ENCODE data around the gene KRTAP9-6.
"Not testable (repeated sequence)": the region's sequence is repeated elsewhere in the genome, so short reads cannot be mapped to it uniquely, and the experiment has no call there.

Gene KRTAP9-6

GRCh38 chr17:41226598-41227095 lies 38.5 kb upstream of the KRTAP9-6 start, which contains the start of gene KRTAP9-2:
Gene KRTAP9-2 (plus strand): TSS chr17:41226648. CDS start chr17:41226655, 7 bp downstream.
- no CpG with 5 or more reads among the region's 4 CpGs for WGBS, 2 donors (ENCODE audit: extremely low coverage in 2 of 2, insufficient read length in 2 of 2, insufficient replicate concordance in 1 of 2)
- H2BK120ac ChIP-seq (ENCODE audit: low read depth, low read length); H2BK5ac ChIP-seq (ENCODE audit: low read length); DNase-seq (ENCODE audit: low spot score); H3K23ac ChIP-seq (ENCODE audit: low read depth, low read length, poor library complexity); H3K18ac ChIP-seq (ENCODE audit: low read length); H3K9me3 ChIP-seq (replicated peaks in 1 of 2; ENCODE audit: control insufficient read depth in 2 of 2, insufficient read depth in 1 of 2, low read depth in 1 of 2, low read length in 2 of 2); H2AFZ ChIP-seq (ENCODE audit: low read length); H3K4me3 ChIP-seq (ENCODE audit: low read length in 2 of 2); H3K27ac ChIP-seq (replicated peaks; ENCODE audit: low read length); H3K4me1 ChIP-seq (ENCODE audit: control insufficient read depth in 2 of 2, insufficient read depth in 1 of 2, low read depth in 1 of 2, low read length in 2 of 2); H2AK5ac ChIP-seq (ENCODE audit: low read depth, low read length); H3K36me3 ChIP-seq (replicated peaks in 1 of 2; ENCODE audit: control insufficient read depth in 2 of 2, insufficient read depth in 2 of 2, low read length in 2 of 2); H3K79me1 ChIP-seq (ENCODE audit: low read depth, low read length); H3K9ac ChIP-seq (ENCODE audit: low read depth, low read length, poor library complexity); H2BK12ac ChIP-seq (ENCODE audit: low read length); H3K4me2 ChIP-seq (ENCODE audit: insufficient read depth, low read length, poor library complexity, severe bottlenecking); H3K4ac ChIP-seq (ENCODE audit: low read length); H4K8ac ChIP-seq (ENCODE audit: low read depth, low read length); H4K91ac ChIP-seq (ENCODE audit: low read depth, low read length, poor library complexity); H2BK15ac ChIP-seq (ENCODE audit: low read length); H3K14ac ChIP-seq (ENCODE audit: low read length); H3K27me3 ChIP-seq (ENCODE audit: control insufficient read depth in 3 of 3, insufficient read depth in 3 of 3, low read depth in 1 of 3, low read length in 3 of 3): not testable (repeated sequence)

GRCh38 chr17:41230094-41230493 lies 35.1 kb upstream of the KRTAP9-6 start:
- no peak overlapping the region for H3K4ac ChIP-seq (ENCODE audit: low read length)
- no peak overlapping the region for H3K9ac ChIP-seq (ENCODE audit: low read depth, low read length, poor library complexity)
- H3K14ac ChIP-seq (ENCODE audit: low read length): no peak overlapping the region
- no peak overlapping the region for H2BK15ac ChIP-seq (ENCODE audit: low read length)
- no peak overlapping the region for H2AK5ac ChIP-seq (ENCODE audit: low read depth, low read length)
- no peaks in the 10 kb centered on the region for H3K36me3 ChIP-seq (replicated peaks in 1 of 2; ENCODE audit: control insufficient read depth in 2 of 2, insufficient read depth in 2 of 2, low read length in 2 of 2)
- H3K27me3 ChIP-seq (ENCODE audit: control insufficient read depth in 3 of 3, insufficient read depth in 3 of 3, low read depth in 1 of 3, low read length in 3 of 3): no peaks in the 10 kb centered on the region
- no peak overlapping the region for H2BK5ac ChIP-seq (ENCODE audit: low read length)
- H3K79me1 ChIP-seq (ENCODE audit: low read depth, low read length): no peaks in the 10 kb centered on the region
- no peak overlapping the region for H3K4me2 ChIP-seq (ENCODE audit: insufficient read depth, low read length, poor library complexity, severe bottlenecking)
- no peak overlapping the region for H2AFZ ChIP-seq (ENCODE audit: low read length)
- H3K27ac ChIP-seq (replicated peaks; ENCODE audit: low read length): no peak overlapping the region
- H4K91ac ChIP-seq (ENCODE audit: low read depth, low read length, poor library complexity): no peak overlapping the region
- H3K23ac ChIP-seq (ENCODE audit: low read depth, low read length, poor library complexity): no peak overlapping the region
- H3K4me3 ChIP-seq (ENCODE audit: low read length in 2 of 2): no peak overlapping the region
- no peak overlapping the region for H2BK12ac ChIP-seq (ENCODE audit: low read length)
- no peaks in the 10 kb centered on the region for H3K9me3 ChIP-seq (replicated peaks in 1 of 2; ENCODE audit: control insufficient read depth in 2 of 2, insufficient read depth in 1 of 2, low read depth in 1 of 2, low read length in 2 of 2)
- no peak overlapping the region for H2BK120ac ChIP-seq (ENCODE audit: low read depth, low read length)
- DNase-seq (ENCODE audit: low spot score): no peak
- H3K18ac ChIP-seq (ENCODE audit: low read length): no peak overlapping the region
- no peak overlapping the region for H4K8ac ChIP-seq (ENCODE audit: low read depth, low read length)
- no peaks in the 10 kb centered on the region for H3K4me1 ChIP-seq (ENCODE audit: control insufficient read depth in 2 of 2, insufficient read depth in 1 of 2, low read depth in 1 of 2, low read length in 2 of 2)

GRCh38 chr17:41231731-41232130 lies 33.4 kb upstream of the KRTAP9-6 start:
- Histone ChIP-seq H3K27ac (replicated peaks; ENCODE audit: low read length) (no peak overlapping the region), H3K4ac (ENCODE audit: low read length) (no peak overlapping the region), H3K14ac (ENCODE audit: low read length) (no peak overlapping the region), H2BK120ac (ENCODE audit: low read depth, low read length) (no peak overlapping the region), H2AFZ (ENCODE audit: low read length) (no peak overlapping the region), H2BK15ac (ENCODE audit: low read length) (no peak overlapping the region), H3K18ac (ENCODE audit: low read length) (no peak overlapping the region), H3K9ac (ENCODE audit: low read depth, low read length, poor library complexity) (no peak overlapping the region), H3K36me3 (replicated peaks in 1 of 2; ENCODE audit: control insufficient read depth in 2 of 2, insufficient read depth in 2 of 2, low read length in 2 of 2) (no peaks in the 10 kb centered on the region), H3K4me3 (ENCODE audit: low read length in 2 of 2) (no peak overlapping the region), H4K8ac (ENCODE audit: low read depth, low read length) (no peak overlapping the region), H2BK12ac (ENCODE audit: low read length) (no peak overlapping the region), H3K79me1 (ENCODE audit: low read depth, low read length) (no peaks in the 10 kb centered on the region), H3K9me3 (replicated peaks in 1 of 2; ENCODE audit: control insufficient read depth in 2 of 2, insufficient read depth in 1 of 2, low read depth in 1 of 2, low read length in 2 of 2) (no peaks in the 10 kb centered on the region), H3K4me2 (ENCODE audit: insufficient read depth, low read length, poor library complexity, severe bottlenecking) (no peak overlapping the region), H4K91ac (ENCODE audit: low read depth, low read length, poor library complexity) (no peak overlapping the region), H3K23ac (ENCODE audit: low read depth, low read length, poor library complexity) (no peak overlapping the region), H3K27me3 (ENCODE audit: control insufficient read depth in 3 of 3, insufficient read depth in 3 of 3, low read depth in 1 of 3, low read length in 3 of 3) (no peaks in the 10 kb centered on the region), H2AK5ac (ENCODE audit: low read depth, low read length) (no peak overlapping the region), H3K4me1 (ENCODE audit: control insufficient read depth in 2 of 2, insufficient read depth in 1 of 2, low read depth in 1 of 2, low read length in 2 of 2) (no peaks in the 10 kb centered on the region), H2BK5ac (ENCODE audit: low read length) (no peak overlapping the region)
- no peak for DNase-seq (ENCODE audit: low spot score)
- WGBS, 2 donors (ENCODE audit: extremely low coverage in 2 of 2, insufficient read length in 2 of 2, insufficient replicate concordance in 1 of 2): no CpG with 5 or more reads among the region's 6 CpGs

GRCh38 chr17:41232399-41233105 lies 32.6 kb upstream of the KRTAP9-6 start, which contains the start of gene KRTAP9-3:
Gene KRTAP9-3 (plus strand): TSS chr17:41232449. CDS start chr17:41232502, 53 bp downstream.
- not testable (repeated sequence) for H3K4me2 ChIP-seq (ENCODE audit: insufficient read depth, low read length, poor library complexity, severe bottlenecking); H3K79me1 ChIP-seq (ENCODE audit: low read depth, low read length); H2AFZ ChIP-seq (ENCODE audit: low read length); H2BK120ac ChIP-seq (ENCODE audit: low read depth, low read length); H3K4me1 ChIP-seq (ENCODE audit: control insufficient read depth in 2 of 2, insufficient read depth in 1 of 2, low read depth in 1 of 2, low read length in 2 of 2); H3K14ac ChIP-seq (ENCODE audit: low read length); H2BK12ac ChIP-seq (ENCODE audit: low read length); H3K18ac ChIP-seq (ENCODE audit: low read length); H3K27me3 ChIP-seq (ENCODE audit: control insufficient read depth in 3 of 3, insufficient read depth in 3 of 3, low read depth in 1 of 3, low read length in 3 of 3); H3K23ac ChIP-seq (ENCODE audit: low read depth, low read length, poor library complexity); H2AK5ac ChIP-seq (ENCODE audit: low read depth, low read length); H3K4me3 ChIP-seq (ENCODE audit: low read length in 2 of 2); H3K9ac ChIP-seq (ENCODE audit: low read depth, low read length, poor library complexity); H3K27ac ChIP-seq (replicated peaks; ENCODE audit: low read length); H3K9me3 ChIP-seq (replicated peaks in 1 of 2; ENCODE audit: control insufficient read depth in 2 of 2, insufficient read depth in 1 of 2, low read depth in 1 of 2, low read length in 2 of 2); H3K4ac ChIP-seq (ENCODE audit: low read length); H2BK5ac ChIP-seq (ENCODE audit: low read length); H4K8ac ChIP-seq (ENCODE audit: low read depth, low read length); H2BK15ac ChIP-seq (ENCODE audit: low read length); H4K91ac ChIP-seq (ENCODE audit: low read depth, low read length, poor library complexity); DNase-seq (ENCODE audit: low spot score); H3K36me3 ChIP-seq (replicated peaks in 1 of 2; ENCODE audit: control insufficient read depth in 2 of 2, insufficient read depth in 2 of 2, low read length in 2 of 2)
- WGBS, 2 donors (ENCODE audit: extremely low coverage in 2 of 2, insufficient read length in 2 of 2, insufficient replicate concordance in 1 of 2): no CpG with 5 or more reads among the region's 1 CpG

All from neuronal stem cell (in vitro differentiated cells).